Testis (tissue), 2 donors: ENCODE data around the gene VASN.

Source experiments
- POLR2A ChIP-seq: fragments of 450-650 bp; IDR thresholded peaks from one replicate; pipeline ENCODE4 v1.6.1; 2017; ENCODE audit warnings: antibody characterized with exemption, mild to moderate bottlenecking, moderate library complexity
- TF ChIP-seq, protein P1 (sequence below), 3 experiments: fragments of 450-650 bp in 2 of 3; fragments of 200-600 bp in 1 of 3; sonication (generic) in 1 of 3; IDR thresholded peaks; one replicate each; pipeline ENCODE4 v1.5.1; 2016 to 2019; ENCODE audit warnings: antibody characterized with exemption in 3 of 3, mild to moderate bottlenecking in 2 of 3, moderate library complexity in 1 of 3

DNA sequence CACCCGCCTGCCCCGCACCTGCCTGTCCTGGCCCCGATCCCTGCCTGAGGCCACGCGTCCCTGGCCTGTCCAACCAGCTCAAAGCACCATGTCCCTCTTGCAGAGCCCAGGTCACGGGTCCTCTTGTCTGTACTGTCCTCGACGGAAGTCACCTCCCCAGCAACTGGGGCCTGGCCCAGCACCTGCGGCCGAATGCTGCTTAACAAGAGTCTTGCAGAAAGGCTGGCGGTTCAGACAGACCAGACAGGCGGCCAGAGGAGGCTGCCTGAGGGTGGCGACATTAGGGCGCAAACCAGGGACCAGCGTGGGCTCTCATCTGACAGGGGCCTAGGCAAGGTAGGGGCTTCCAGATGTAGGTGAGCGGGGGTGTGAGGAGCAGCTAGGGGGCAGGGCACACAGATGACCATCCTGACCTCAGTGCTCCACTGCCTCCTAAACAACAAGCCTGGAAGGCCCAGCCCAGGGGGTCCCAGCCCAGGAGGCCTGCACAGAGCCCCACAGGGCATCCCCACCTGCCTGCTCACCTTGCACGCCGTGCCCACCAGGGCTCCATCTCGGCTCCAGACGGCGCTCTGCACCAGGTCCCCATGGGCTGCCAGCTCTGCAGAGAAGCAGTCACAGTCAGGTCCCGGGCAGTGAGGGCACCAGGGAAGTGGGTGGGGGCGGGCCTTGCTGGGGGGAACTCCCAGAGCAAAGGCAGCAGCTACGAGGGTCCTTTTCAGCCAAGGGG lies 33.5 kb downstream of the VASN start:
- TF ChIP-seq, protein P1, sequence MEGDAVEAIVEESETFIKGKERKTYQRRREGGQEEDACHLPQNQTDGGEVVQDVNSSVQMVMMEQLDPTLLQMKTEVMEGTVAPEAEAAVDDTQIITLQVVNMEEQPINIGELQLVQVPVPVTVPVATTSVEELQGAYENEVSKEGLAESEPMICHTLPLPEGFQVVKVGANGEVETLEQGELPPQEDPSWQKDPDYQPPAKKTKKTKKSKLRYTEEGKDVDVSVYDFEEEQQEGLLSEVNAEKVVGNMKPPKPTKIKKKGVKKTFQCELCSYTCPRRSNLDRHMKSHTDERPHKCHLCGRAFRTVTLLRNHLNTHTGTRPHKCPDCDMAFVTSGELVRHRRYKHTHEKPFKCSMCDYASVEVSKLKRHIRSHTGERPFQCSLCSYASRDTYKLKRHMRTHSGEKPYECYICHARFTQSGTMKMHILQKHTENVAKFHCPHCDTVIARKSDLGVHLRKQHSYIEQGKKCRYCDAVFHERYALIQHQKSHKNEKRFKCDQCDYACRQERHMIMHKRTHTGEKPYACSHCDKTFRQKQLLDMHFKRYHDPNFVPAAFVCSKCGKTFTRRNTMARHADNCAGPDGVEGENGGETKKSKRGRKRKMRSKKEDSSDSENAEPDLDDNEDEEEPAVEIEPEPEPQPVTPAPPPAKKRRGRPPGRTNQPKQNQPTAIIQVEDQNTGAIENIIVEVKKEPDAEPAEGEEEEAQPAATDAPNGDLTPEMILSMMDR (IDR thresholded peaks at IDR 0.05): no peak
- no peak for TF ChIP-seq POLR2A
